Loucy (cell line): Measurements from ENCODE around the gene SLC29A4.
"Not testable (repeated sequence)": the region's sequence is repeated elsewhere in the genome, so short reads cannot be mapped to it uniquely, and the experiment has no call there.

Experiments
- H2AFZ ChIP-seq: fragments of 200-600 bp; sonication (generic); 2 replicates; pipeline ENCODE4 v1.6.0; 2016; ENCODE audit warnings: antibody characterized with exemption, mild to moderate bottlenecking, low read length, moderate library complexity
- H3F3A ChIP-seq: fragments of 200-600 bp; 2 replicates; pipeline ENCODE4 v1.6.0; 2016; ENCODE audit warnings: antibody characterized with exemption, low read depth, mild to moderate bottlenecking
- H3K27me3 ChIP-seq: fragments of 200-600 bp; sonication (generic); 2 replicates; pipeline ENCODE4 v1.6.1; 2014; ENCODE audit warnings: low read length, mild to moderate bottlenecking; ENCODE audit not compliant: insufficient read depth, poor library complexity, severe bottlenecking
- H3K36me3 ChIP-seq: fragments of 200-600 bp; sonication (generic); 2 replicates; pipeline ENCODE4 v1.6.1; 2016; ENCODE audit warnings: low read length; ENCODE audit not compliant: insufficient read depth
- H3K4me1 ChIP-seq: fragments of 200-600 bp; sonication (generic); 2 replicates; pipeline ENCODE4 v1.5.1; 2014; ENCODE audit warnings: low read length, mild to moderate bottlenecking; ENCODE audit not compliant: insufficient read depth, poor library complexity, severe bottlenecking
- H3K4me2 ChIP-seq: fragments of 200-600 bp; sonication (generic); 2 replicates; pipeline ENCODE4 v1.6.0; 2014; ENCODE audit warnings: antibody characterized with exemption, low read length, low read depth, mild to moderate bottlenecking; ENCODE audit not compliant: poor library complexity, severe bottlenecking
- H3K4me3 ChIP-seq: fragments of 200-600 bp; sonication (generic); 2 replicates; pipeline ENCODE4 v1.5.1; 2014; ENCODE audit warnings: low read length, mild to moderate bottlenecking, mixed read lengths; ENCODE audit not compliant: poor library complexity, severe bottlenecking
- H3K79me2 ChIP-seq: fragments of 200-600 bp; sonication (generic); 2 replicates; pipeline ENCODE4 v1.6.1; 2014; ENCODE audit warnings: low read length; ENCODE audit not compliant: insufficient read depth
- H3K9ac ChIP-seq: fragments of 200-600 bp; sonication (generic); 2 replicates; pipeline ENCODE4 v1.6.0; 2014; ENCODE audit warnings: mild to moderate bottlenecking, low read depth, low read length, moderate library complexity; ENCODE audit not compliant: poor library complexity, severe bottlenecking
- H3K9me2 ChIP-seq: fragments of 200-600 bp; sonication (generic); replicated peaks from 2 replicates; pipeline ENCODE4 v1.6.1; 2016; ENCODE audit warnings: low read depth, low read length, mixed read lengths
- H3K9me3 ChIP-seq: fragments of 200-600 bp; sonication (generic); 2 replicates; pipeline ENCODE4 v1.6.1; 2014; ENCODE audit warnings: mild to moderate bottlenecking, antibody characterized with exemption, low read length, low read depth; ENCODE audit not compliant: insufficient read depth
- H4K20me1 ChIP-seq: fragments of 200-600 bp; sonication (generic); 2 replicates; pipeline ENCODE4 v1.6.0; 2014; ENCODE audit warnings: antibody characterized with exemption, low read length, mild to moderate bottlenecking; ENCODE audit not compliant: insufficient read depth, poor library complexity, severe bottlenecking
- CTCF ChIP-seq: fragments of 200-600 bp; sonication (generic); conservative IDR thresholded peaks from 2 replicates; pipeline ENCODE4 v1.5.1; 2014; ENCODE audit warnings: mild to moderate bottlenecking, antibody characterized with exemption, low read length
- EZH2phosphoT487 ChIP-seq: fragments of 200-600 bp; IDR thresholded peaks from 2 replicates; pipeline ENCODE4 v1.6.1; 2018; ENCODE audit warnings: antibody characterized with exemption, mild to moderate bottlenecking, moderate library complexity, borderline replicate concordance

SLC29A4 gene

DNA sequence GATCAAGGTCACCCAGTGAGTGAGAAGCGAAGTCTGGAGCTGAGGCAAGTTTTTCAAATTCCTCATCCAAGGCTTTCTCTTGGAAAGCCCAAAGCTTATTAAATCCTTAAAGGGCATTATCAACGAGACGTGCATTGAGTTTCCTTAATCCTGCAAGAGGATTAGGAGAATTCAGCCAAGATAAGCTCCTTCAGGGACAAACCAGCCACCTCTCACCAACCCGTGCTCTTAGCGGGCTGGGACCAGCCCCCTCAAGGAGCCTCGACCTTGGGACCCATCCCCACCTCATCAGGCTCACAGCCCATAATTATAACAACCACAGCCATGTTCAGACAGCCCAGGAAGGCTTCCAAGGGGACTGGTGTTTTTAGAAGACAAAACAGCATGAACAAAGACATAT is 12.0 kb upstream of the SLC29A4 start:
- no peaks in the 10 kb centered on the region for H4K20me1 ChIP-seq
- no peak overlapping the region for H2AFZ ChIP-seq
- H3K4me3 ChIP-seq, result no peak overlapping the region
- no peaks in the 10 kb centered on the region for H3K79me2 ChIP-seq
- no peaks in the 10 kb centered on the region for H3K9me3 ChIP-seq
- H3K27me3 ChIP-seq, result no peaks in the 10 kb centered on the region
- no peaks in the 10 kb centered on the region for H3K9me2 ChIP-seq
- no peaks in the 10 kb centered on the region for H3F3A ChIP-seq
- H3K9ac ChIP-seq, result no peak overlapping the region
- TF ChIP-seq CTCF (no peak), EZH2phosphoT487 (no peak)
- H3K4me1 ChIP-seq, result no peaks in the 10 kb centered on the region
- no peaks in the 10 kb centered on the region for H3K36me3 ChIP-seq
- no peak overlapping the region for H3K4me2 ChIP-seq

DNA sequence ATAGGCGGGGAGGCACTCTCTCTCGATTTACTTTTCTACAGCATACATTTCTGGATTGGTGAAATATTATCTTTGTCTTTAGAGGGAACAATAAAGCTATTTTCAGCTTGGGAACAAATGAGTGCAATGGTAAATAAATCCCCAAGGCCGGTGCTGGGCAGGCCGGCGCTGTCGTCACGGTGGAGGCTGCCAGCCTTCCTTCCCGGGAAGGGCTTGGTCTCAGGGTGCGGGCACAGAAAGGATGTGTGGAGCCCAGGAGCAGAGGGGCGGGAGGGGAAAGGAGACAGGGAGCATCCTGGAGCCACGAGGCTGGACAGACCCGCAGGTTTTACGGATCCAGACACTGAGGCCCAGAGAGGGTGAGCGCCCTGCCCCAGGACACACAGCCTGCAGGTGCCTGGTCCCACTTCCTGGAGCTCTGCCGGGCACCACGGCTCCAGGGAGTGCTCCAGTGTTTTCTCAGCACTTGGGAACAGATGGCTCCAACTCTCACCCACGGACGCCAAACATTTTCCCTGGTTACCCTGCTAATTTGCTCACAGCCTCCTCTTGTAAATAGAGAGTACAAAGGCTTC is 8.8 kb upstream of the SLC29A4 start:
- H3K27me3 ChIP-seq, H3K36me3 ChIP-seq, H3K4me2 ChIP-seq, H3K9me2 ChIP-seq, H4K20me1 ChIP-seq, H3K9me3 ChIP-seq, H3K9ac ChIP-seq, H3F3A ChIP-seq, H3K4me3 ChIP-seq, H3K4me1 ChIP-seq, H3K79me2 ChIP-seq, H2AFZ ChIP-seq: not testable (repeated sequence)

DNA sequence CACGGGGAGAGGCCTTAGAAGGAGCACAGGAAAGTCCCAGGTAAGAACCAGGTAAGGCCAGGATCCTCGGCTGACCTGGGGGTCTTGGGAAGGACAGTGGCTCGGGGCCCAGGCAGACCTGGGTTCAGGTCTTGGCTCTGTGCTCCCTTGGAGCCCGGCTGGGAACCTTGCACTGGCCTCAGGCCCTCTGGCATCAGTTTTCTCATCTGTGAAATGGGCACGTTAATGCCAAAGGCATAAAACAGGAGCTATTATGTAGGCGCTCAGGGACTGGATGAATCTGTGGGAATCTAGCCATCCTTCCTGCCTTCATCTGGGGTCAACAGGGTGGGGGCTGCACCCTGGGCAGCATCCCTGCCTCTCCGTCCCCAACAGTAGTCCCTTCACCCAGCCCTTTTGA is 8.3 kb upstream of the SLC29A4 start:
- H3K4me3 ChIP-seq, result no peak overlapping the region
- H4K20me1 ChIP-seq, result no peaks in the 10 kb centered on the region
- H3K9ac ChIP-seq, result no peak overlapping the region
- H3K9me3 ChIP-seq, result no peaks in the 10 kb centered on the region
- H3K27me3 ChIP-seq, result no peaks in the 10 kb centered on the region
- H3K4me2 ChIP-seq, result no peak overlapping the region
- H2AFZ ChIP-seq, result no peak overlapping the region
- no peaks in the 10 kb centered on the region for H3K4me1 ChIP-seq
- no peaks in the 10 kb centered on the region for H3F3A ChIP-seq
- H3K36me3 ChIP-seq, result no peaks in the 10 kb centered on the region
- no peaks in the 10 kb centered on the region for H3K9me2 ChIP-seq
- TF ChIP-seq CTCF (no peak), EZH2phosphoT487 (no peak)
- no peaks in the 10 kb centered on the region for H3K79me2 ChIP-seq

GRCh38 chr7:5274985-5275431 is 7.7 kb upstream of the SLC29A4 start:
- H3K4me3 ChIP-seq, H2AFZ ChIP-seq, H3K4me1 ChIP-seq, H4K20me1 ChIP-seq, H3K9me2 ChIP-seq, H3K4me2 ChIP-seq, H3K36me3 ChIP-seq, H3F3A ChIP-seq, H3K9me3 ChIP-seq, H3K27me3 ChIP-seq, H3K9ac ChIP-seq, H3K79me2 ChIP-seq: not testable (repeated sequence)

DNA sequence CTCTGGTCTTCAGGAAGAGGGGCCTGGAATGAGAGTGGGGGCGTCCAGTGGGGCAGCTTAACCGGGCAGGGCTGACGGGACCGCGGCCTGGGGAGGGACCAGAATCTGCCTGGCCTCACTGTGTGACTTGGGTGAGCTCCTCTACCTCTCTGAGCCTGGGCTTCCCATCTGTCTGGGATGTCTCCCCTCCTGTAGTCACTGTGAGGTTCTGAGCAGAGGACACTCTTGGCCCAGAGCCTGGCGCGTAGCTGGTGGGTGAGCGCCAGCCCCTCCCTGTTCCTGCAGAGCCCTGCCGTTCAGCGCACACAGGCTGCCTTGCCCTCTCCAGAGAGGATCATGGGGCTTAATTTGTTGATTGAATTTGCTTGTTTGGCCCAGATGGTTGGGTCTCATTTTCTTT is 7.2 kb upstream of the SLC29A4 start:
- not testable (repeated sequence) for H3K27me3 ChIP-seq, H3K36me3 ChIP-seq, H3K9me2 ChIP-seq, H3K79me2 ChIP-seq, H4K20me1 ChIP-seq, H3F3A ChIP-seq, H2AFZ ChIP-seq, H3K4me2 ChIP-seq, H3K4me3 ChIP-seq, H3K9me3 ChIP-seq, H3K4me1 ChIP-seq, H3K9ac ChIP-seq

GRCh38 chr7:5276123-5276522 is 6.6 kb upstream of the SLC29A4 start:
- not testable (repeated sequence) for H3K4me1 ChIP-seq, H4K20me1 ChIP-seq, H3K27me3 ChIP-seq, H3K4me3 ChIP-seq, H3K9me2 ChIP-seq, H3K9ac ChIP-seq, H3K4me2 ChIP-seq, H3K79me2 ChIP-seq, H2AFZ ChIP-seq, H3K9me3 ChIP-seq, H3K36me3 ChIP-seq, H3F3A ChIP-seq
